Osteoblast (primary cell): ENCODE data around the gene MGMT. TPM values are rescaled to one million over a fixed set of nuclear protein-coding genes. Genes with fewer than 3 reads are reported as not detected.

Source experiments
- DNase-seq: peaks from one replicate; pipeline ENCODE4 v3.0.0; 2011; ENCODE audit warnings: low spot score, mixed read lengths; ENCODE audit not compliant: insufficient read length; ENCODE audit errors: missing footprints
- H2AFZ ChIP-seq: 2 replicates; pipeline ENCODE4 v1.6.0; 2011; ENCODE audit warnings: mild to moderate bottlenecking, low read length
- H3K27ac ChIP-seq: 2 replicates; pipeline ENCODE4 v1.5.1; 2011; ENCODE audit warnings: mild to moderate bottlenecking, low read depth, low read length, moderate library complexity
- H3K27me3 ChIP-seq: 2 replicates; pipeline ENCODE4 v1.6.0; 2012; ENCODE audit warnings: mild to moderate bottlenecking, control low read depth, inconsistent platforms, low read length, moderate library complexity; ENCODE audit not compliant: insufficient read depth
- H3K36me3 ChIP-seq: 2 replicates; pipeline ENCODE4 v1.5.1; 2011; ENCODE audit warnings: mild to moderate bottlenecking, low read length, control low read depth, moderate library complexity; ENCODE audit not compliant: insufficient read depth
- H3K4me1 ChIP-seq: 2 replicates; pipeline ENCODE4 v1.5.1; 2011; ENCODE audit warnings: mild to moderate bottlenecking, low read length, control low read depth, moderate library complexity; ENCODE audit not compliant: insufficient read depth
- H3K4me2 ChIP-seq: 2 replicates; pipeline ENCODE4 v1.6.0; 2011; ENCODE audit warnings: mild to moderate bottlenecking, low read length; ENCODE audit not compliant: insufficient read depth
- H3K4me3 ChIP-seq: fragments of 200-600 bp; sonication (generic); 3 replicates; pipeline ENCODE4 v1.5.1; 2012; ENCODE audit warnings: mild to moderate bottlenecking, low read length, inconsistent platforms; ENCODE audit not compliant: insufficient read depth
- H3K79me2 ChIP-seq: 2 replicates; pipeline ENCODE4 v1.6.0; 2012; ENCODE audit warnings: mild to moderate bottlenecking, low read length, control low read depth, inconsistent platforms; ENCODE audit not compliant: insufficient read depth
- H3K9me3 ChIP-seq: 2 replicates; pipeline ENCODE4 v1.5.1; 2011; ENCODE audit warnings: low read depth, low read length, control low read depth
- H4K20me1 ChIP-seq: 2 replicates; pipeline ENCODE4 v1.6.0; 2012; ENCODE audit warnings: mild to moderate bottlenecking, low read length, control low read depth; ENCODE audit not compliant: insufficient read depth
- total RNA-seq: library from RNA; depleted of rRNA; stranded (reverse); fragments of >200 nt; gene quantifications from 2 replicates; pipeline ENCODE4 v1.2.3, GENCODE V29; 2012
- TF ChIP-seq, protein P1 (sequence below): IDR thresholded peaks from 2 replicates; pipeline ENCODE4 v1.5.1; 2011; ENCODE audit warnings: mild to moderate bottlenecking, low read depth, low read length, moderate library complexity; ENCODE audit errors: extremely low read depth

Gene MGMT
- total RNA-seq, 1 donor = 21.0 TPM

DNA sequence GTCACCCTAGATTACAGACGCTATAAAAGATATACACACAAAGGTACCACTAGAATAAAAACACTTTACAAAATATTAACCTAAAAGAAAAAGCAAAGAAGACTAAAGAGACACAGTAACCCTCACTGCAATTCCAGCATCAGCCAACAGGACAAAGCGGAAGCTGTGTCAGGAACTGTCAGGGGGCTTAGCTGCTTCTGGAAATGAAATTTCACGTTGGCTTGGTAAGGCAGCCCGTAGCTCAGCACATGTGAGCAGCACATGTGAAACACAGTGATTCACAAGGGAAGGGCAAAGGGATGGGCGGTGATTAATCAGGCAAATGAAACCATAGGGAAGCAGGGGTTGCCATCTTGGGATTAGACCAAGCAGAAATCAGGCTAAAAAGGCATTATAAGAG, 195.4 kb downstream of the MGMT start:
- no peaks in the 10 kb centered on the region for H3K27me3 ChIP-seq
- TF ChIP-seq, protein P1, sequence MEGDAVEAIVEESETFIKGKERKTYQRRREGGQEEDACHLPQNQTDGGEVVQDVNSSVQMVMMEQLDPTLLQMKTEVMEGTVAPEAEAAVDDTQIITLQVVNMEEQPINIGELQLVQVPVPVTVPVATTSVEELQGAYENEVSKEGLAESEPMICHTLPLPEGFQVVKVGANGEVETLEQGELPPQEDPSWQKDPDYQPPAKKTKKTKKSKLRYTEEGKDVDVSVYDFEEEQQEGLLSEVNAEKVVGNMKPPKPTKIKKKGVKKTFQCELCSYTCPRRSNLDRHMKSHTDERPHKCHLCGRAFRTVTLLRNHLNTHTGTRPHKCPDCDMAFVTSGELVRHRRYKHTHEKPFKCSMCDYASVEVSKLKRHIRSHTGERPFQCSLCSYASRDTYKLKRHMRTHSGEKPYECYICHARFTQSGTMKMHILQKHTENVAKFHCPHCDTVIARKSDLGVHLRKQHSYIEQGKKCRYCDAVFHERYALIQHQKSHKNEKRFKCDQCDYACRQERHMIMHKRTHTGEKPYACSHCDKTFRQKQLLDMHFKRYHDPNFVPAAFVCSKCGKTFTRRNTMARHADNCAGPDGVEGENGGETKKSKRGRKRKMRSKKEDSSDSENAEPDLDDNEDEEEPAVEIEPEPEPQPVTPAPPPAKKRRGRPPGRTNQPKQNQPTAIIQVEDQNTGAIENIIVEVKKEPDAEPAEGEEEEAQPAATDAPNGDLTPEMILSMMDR = no peak
- no peak for DNase-seq
- no peaks in the 10 kb centered on the region for H4K20me1 ChIP-seq
- no peaks in the 10 kb centered on the region for H3K4me1 ChIP-seq
- H3K4me3 ChIP-seq = no peak overlapping the region
- H3K36me3 ChIP-seq = no peaks in the 10 kb centered on the region
- H3K9me3 ChIP-seq = no peaks in the 10 kb centered on the region
- no peaks in the 10 kb centered on the region for H3K79me2 ChIP-seq
- H2AFZ ChIP-seq = no peak overlapping the region
- H3K27ac ChIP-seq = no peak overlapping the region
- no peak overlapping the region for H3K4me2 ChIP-seq

DNA sequence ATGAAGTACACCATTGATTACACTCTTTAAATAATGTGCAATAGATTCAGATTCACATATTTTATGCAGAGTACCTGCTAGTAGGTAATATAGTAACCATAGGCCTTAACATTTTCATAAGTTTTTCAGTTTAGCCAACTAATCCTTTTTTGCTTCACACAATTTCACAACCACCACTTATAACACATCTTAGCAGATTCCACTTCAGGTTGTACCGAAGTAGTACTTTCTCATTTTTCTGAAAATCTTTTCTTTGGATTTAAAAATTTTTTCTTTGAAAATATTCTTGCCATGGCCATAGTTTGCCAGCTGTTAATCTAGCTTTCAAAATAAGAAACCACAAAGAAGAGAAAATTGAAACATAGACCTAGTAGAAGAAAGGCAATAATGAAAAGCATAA, 203.1 kb downstream of the MGMT start:
- H3K4me3 ChIP-seq = no peak overlapping the region
- no peak overlapping the region for H2AFZ ChIP-seq
- TF ChIP-seq, protein P1 = no peak
- H3K79me2 ChIP-seq = no peaks in the 10 kb centered on the region
- no peak overlapping the region for H3K4me2 ChIP-seq
- no peaks in the 10 kb centered on the region for H3K36me3 ChIP-seq
- no peaks in the 10 kb centered on the region for H3K4me1 ChIP-seq
- no peaks in the 10 kb centered on the region for H3K9me3 ChIP-seq
- H3K27me3 ChIP-seq = no peaks in the 10 kb centered on the region
- no peak for DNase-seq
- no peaks in the 10 kb centered on the region for H4K20me1 ChIP-seq
- H3K27ac ChIP-seq = no peak overlapping the region

DNA sequence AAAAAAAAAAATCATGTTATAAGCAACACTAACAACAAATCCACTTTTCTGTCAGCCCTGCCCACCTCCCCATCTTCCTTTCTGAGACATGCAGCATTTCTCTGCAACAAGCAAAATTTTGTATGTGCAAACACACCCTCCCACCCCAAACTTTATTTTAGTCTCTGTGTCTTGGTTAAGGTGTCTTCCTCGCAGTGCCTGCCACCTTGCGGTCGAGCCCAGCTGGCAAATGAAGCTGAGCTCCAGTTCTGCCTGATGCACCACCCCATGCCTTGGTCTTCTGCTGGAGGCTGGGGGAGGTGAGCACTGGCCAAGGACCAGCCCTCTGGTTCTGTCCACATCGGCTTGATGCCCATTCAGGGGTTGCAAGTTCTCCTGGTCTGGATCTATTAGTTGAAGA, 206.3 kb downstream of the MGMT start:
- H3K36me3 ChIP-seq = no peaks in the 10 kb centered on the region

DNA sequence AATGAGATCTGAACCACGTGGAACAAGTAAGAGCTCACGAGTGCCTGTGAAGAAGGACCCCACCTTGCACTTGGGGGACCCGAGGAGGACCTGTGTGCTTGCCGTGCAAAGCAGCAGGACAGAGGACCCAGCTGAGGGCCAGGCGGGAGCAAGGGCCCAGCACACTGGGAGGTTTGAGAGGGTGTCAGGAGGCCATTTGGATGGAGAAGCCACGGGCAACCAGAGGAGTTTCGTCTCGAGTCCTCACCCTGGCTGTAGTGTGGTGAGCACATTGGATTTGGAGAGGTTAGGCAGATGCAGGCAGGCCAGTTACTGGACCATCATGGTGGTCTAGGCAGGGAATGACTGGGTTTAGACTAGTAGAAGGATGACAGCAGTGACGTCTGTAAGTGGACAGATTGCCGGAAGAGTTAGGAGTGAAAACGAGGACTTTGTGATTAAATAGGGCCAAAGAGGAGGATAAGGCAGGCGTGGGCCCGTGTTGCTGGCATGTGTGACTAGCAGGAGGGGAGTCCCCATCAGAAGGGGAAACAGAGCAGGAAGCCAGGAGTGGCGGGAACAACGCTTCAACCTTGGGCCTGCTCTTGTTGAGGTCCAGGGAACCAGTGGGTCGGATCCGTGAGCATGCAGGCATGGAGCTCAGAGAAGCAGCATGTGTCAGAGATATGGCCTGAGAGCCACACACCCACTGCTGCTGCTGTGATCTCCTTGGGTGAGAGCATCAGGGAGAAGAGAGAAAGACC, 208.2 kb downstream of the MGMT start:
- Histone ChIP-seq H2AFZ (no peak overlapping the region), H3K36me3 (no peaks in the 10 kb centered on the region), H3K27ac (no peak overlapping the region), H3K4me1 (no peaks in the 10 kb centered on the region), H3K27me3 (no peaks in the 10 kb centered on the region), H3K9me3 (no peaks in the 10 kb centered on the region), H3K4me2 (no peak overlapping the region), H4K20me1 (no peaks in the 10 kb centered on the region), H3K79me2 (no peaks in the 10 kb centered on the region), H3K4me3 (no peak overlapping the region)
- TF ChIP-seq, protein P1 = no peak
- DNase-seq = no peak

More for the DNA sequence above, 206.3 kb downstream of the MGMT start:
- no peaks in the 10 kb centered on the region for H3K9me3 ChIP-seq
- H3K79me2 ChIP-seq = no peaks in the 10 kb centered on the region
- H3K27me3 ChIP-seq = no peaks in the 10 kb centered on the region
- H3K4me1 ChIP-seq = no peaks in the 10 kb centered on the region
- no peaks in the 10 kb centered on the region for H4K20me1 ChIP-seq
- no peak overlapping the region for H3K27ac ChIP-seq
- no peak overlapping the region for H2AFZ ChIP-seq
- no peak for DNase-seq
- no peak overlapping the region for H3K4me3 ChIP-seq
- TF ChIP-seq, protein P1 = no peak
- no peak overlapping the region for H3K4me2 ChIP-seq
